Measurements from ENCODE around the gene GBGT1.

GRCh38 chr9:133117271-133118178 lies 46.2 kb downstream of the GBGT1 start:
- no peak for TF ChIP-seq CTCF (IDR thresholded peaks at IDR 0.05; ENCODE audit: low read length)
- TF ChIP-seq EZH2 (IDR thresholded peaks at IDR 0.05; ENCODE audit: borderline replicate concordance, low read length) = no peak

All from OCI-LY1 (cell line).